Dermis blood vessel endothelial cell (primary cell): ENCODE measurements around the gene TSGA10IP. TPM values are rescaled to one million over a fixed set of nuclear protein-coding genes. Genes with fewer than 3 reads are reported as not detected.

Experiments
- DNase-seq: peaks from one replicate; pipeline ENCODE4 v3.0.0; 2010
- total RNA-seq: library from RNA; depleted of rRNA; stranded (reverse); fragments of >200 nt; gene quantifications from 2 replicates; pipeline ENCODE4 v1.2.3, GENCODE V29; 2014

TSGA10IP gene
- total RNA-seq, 1 donor from 2014 or later, result not detected

DNA sequence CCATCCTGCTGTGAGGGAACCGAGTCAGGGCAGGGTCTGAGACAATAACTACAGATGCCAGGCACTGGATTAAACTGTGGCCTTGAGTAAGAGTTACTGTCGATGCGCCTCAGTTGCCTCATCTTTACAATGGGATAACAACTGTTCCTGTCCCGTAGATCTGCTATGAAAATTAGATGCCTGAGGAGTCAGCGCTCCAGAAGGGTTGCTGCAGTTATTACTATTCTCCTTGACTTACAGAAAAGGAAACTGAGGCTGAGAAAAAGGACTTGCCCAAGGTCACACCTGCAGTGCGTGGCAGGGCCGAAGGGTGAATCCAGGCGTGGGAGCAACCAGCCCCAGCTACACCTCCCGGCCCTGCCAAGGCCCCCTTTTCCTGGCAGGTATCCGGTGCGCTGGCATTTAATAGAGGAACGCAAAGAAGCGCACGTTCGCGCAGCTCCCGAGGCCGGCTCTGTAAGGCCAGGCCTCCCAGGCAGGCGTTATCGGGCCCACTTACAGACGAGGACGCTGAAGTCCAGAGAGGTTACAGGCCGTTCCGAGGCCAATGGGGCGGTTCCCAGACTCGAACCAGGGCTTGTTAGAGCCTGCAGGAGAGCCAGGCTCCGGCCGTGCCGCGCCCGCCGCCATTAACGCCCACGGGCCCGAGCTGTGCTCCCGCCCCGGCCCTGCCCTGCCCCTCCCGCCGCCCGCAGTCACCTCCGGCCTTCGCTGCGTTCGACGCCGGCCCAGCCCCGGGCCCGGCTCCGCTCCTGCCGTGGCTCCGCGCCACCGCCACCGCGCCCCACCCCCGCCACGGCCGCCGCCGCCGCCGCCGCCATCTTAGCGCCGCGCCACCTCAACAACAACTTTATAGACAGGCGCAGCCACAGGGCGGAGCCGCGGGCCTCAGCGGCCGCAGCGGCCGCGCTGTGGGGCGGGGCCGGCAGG, 26.8 kb upstream of the TSGA10IP start, which contains the start of gene C11orf68:
Gene C11orf68 (minus strand): TSS at position 852 of the 930 bp plus-strand sequence. CDS start 31 bp downstream, at position 821.
- DNase-seq, result peak; percentile 57

DNA sequence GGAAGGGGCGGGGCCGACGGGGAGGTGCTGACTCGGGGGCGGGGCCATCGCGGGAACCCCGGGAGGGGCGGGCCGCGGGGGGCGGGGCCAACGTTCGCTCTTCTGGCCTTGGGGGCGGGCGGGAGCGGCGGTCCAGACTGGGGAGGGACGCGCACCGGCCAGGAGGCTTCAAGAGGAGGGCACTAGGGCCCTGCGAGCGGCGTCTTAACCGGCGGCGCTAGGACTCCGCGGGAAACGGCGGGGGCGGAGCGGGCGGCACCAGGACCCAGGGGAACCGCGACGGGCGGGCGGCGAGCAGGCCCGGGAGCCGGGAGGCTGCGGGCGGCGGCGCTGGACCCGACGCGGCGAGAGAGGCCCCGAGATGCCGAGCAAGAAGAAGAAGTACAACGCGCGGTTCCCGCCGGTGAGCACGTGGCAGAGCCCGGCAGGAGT, 26.1 kb upstream of the TSGA10IP start, which contains the start of gene DRAP1:
Gene DRAP1 (plus strand): TSS at position 286 of the 432 bp plus-strand sequence. CDS start 76 bp downstream, at position 362.
- peak; percentile 99 for DNase-seq

DNA sequence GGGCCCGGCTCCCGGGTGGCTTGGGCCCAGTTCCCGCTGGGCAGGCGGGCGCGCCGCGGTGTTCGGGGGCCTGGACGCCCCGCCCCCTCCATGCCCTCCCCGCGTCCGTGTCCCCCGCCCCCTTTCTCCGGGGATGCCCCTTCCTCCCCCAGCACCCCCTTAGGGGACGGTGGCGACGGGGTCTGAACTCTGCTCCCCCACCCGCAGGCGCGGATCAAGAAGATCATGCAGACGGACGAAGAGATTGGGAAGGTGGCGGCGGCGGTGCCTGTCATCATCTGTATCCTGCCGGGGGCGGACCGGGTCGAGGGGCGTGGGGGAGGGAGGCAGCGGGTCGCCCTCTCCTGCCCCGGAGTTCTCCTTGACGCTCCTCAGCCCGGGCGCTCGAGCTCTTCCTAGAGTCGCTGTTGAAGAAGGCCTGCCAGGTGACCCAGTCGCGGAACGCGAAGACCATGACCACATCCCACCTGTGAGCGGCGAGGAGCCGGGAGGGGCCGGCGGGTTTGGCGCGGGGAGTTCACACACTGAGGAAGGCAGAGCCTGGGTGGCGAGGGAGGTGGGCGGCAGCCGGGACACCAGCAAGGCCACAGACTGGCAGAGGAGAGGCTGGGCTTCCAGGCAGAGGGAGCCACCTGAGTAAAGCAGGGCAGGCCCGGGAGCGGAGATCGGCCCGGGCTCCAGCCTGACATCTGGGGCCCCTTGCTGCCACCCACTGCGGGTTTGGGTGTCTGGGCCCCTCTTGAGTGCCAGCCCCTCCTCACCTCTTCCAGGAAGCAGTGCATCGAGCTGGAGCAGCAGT, 25.5 kb upstream of the TSGA10IP start:
- DNase-seq, result peak; percentile 41

DNA sequence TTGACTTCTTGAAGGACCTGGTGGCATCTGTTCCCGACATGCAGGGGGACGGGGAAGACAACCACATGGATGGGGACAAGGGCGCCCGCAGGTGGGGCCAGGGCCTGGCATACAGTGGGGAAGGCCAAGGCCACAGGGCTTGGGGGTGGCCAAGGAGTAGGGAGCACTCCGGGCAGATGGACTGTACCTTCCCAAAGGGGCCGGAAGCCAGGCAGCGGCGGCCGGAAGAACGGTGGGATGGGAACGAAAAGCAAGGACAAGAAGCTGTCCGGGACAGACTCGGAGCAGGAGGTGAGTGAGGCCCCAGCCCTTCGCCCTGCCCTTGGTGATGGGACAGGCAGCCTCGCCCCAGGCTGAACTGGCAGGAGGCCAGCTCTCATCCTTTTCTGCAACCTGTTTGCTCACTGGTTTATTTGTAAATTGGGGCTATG, 24.9 kb upstream of the TSGA10IP start:
- no peak for DNase-seq

DNA sequence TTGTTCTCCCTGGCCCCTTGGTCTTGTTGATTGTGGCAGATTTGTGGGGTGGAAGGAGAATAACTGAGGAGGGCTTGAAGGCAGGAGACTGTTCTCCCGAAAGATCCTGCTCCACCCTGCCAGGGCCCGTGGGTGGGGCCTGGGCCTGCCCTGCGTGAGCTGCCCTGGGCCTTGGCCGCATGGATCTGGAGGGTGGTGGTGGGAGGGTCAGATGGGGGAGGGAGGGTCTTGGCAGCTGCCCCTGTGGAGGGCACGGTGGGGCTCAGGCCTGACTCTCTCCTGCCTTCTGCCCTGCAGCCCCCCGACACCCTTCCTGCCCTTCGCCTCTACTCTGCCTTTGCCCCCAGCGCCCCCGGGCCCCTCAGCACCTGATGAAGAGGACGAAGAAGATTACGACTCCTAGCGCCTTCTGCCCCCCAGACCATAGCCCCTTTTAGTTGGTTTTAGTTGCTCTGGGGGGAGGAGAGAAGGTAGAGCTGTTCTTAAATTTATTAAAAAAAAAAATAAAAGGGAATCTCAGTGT, 24.2 kb upstream of the TSGA10IP start:
- DNase-seq, result no peak

DNA sequence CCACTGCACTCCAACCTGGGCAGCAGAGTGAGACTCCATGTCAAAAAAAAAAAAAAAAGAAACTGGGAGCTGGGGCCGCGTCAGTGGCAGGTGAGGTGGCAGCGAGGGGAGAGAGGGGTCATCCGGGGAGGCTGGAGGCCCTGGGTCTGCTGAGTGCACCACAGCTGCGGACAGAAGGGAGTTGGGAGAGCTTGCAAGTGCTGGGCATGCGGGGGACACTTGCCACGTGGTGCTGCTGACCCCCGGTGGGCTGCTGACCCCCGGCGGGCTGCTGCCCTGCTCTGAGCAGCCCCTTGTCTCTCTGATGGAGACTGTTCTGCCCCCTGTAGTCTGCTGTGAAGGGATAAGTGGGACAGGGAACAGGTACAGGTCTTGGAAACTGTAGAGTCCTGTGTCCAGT, 23.4 kb upstream of the TSGA10IP start:
- no peak for DNase-seq

DNA sequence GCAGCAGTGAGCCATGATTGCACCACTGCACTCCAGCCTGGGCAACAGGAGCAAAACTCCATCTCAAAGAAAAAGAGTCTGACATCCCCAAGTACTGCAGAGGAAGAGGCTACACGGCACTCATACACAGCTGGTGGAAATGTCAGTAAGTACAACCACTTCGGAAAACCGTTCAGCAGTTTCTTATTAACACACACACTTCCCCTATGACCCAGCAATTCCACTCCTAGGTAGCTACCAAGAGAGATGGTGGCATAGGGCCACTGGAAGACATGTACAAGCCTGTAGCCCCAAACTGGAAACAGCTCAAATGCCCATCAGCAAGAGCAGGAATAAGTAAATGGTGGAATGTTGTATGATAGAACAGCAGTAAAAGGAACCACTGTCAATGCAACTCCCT, 22.7 kb upstream of the TSGA10IP start:
- DNase-seq, result no peak

DNA sequence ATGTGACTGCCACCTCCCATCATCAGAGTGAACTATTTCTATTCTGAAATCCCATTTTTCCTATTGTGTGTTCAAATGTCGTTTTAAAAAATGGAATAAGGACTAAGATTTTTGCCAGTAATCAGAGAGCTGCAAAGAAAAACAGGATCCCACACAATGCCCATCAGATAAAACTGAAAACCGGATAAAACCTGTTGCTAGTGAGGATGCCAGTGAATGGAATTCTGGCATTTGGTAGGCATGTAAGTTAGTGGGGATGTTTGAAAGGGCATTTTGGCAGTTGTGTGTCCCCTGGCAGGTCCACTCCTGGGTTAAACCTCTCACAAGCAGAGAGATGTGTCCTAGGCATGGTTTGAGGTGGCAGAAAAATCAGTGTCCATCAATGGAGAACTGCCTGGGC, 19.9 kb upstream of the TSGA10IP start:
- DNase-seq, result no peak

DNA sequence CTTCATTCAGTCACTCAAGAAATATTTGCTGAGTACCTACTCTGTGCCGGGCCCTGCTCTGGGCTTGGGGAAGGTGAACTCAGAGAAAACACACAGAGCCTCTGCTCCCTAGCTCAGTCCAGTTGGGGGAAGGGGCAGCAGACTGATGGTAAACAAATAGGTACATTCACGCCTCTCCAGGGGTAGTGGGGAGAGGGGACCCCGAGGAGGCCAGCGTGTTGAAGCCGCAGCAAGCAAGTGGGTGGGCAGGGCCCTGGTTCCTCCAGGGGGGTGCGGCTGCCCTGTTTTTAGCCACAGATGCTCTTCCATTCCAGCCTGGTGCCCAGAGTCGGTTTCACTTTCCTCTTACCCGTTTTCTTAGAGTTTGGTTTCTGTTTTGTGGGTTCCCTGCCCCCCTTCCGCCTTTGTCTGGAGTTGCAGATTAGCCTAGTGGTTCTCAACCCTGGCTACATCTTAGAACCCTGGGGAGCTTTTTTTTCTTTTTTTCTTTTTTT, 17.3 kb upstream of the TSGA10IP start:
- DNase-seq, result no peak

DNA sequence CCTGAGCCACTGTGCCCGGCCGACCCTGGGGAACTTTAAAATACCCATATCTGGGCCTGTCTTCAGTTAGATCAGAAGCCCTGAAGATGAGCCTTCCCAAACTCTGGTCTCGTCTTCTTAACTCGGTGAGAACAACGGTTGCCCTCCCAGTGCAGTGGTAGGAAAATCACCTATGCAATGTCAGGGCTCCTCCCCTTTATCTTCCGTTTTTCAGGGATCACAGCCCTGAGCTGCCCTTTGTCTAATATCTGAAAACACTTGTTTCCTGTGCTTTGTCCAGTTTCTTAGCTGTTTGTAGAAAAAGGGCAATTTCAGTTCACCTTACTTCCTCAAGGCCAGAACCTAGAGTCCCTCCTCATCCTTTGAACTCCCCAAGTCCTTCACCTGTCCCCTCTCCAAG, 16.6 kb upstream of the TSGA10IP start:
- DNase-seq, result no peak

DNA sequence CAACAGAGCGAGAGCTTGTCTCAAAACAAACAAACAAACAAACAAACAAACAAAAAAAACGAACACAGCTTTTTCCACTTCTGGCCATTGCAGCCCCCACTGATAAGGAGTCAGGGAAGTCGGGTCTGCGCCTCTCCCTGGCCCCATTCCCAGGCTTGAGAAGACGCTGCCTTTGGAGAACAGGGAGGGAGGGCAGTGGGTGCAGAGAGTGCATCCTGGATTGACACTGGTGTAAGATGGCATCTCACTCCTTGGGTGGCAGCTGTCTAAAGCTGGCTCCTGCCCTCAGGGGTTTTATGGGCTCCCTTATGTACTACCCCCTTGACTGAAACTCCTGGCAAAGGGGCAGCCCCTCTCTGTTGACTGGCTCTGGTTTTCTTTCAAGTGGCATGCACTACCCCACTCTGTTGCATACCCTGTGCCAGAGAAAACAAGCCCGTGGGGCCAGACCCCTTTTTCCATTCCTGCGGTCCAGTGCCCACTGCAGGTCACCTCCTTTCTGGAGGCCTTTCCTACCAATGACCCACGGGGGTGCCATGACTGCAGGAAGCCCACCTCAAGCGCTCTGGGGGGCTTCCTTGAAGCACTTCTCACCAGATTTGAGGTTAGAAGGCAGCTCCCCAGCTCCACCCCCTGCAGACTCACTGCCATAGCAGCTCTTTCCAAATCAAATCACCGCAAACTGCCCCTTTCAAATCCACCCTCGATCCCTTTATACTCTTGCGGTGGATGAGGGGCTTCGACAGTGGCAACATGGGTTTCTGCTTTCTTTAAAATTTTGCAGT, 13.3 kb upstream of the TSGA10IP start:
- no peak for DNase-seq

DNA sequence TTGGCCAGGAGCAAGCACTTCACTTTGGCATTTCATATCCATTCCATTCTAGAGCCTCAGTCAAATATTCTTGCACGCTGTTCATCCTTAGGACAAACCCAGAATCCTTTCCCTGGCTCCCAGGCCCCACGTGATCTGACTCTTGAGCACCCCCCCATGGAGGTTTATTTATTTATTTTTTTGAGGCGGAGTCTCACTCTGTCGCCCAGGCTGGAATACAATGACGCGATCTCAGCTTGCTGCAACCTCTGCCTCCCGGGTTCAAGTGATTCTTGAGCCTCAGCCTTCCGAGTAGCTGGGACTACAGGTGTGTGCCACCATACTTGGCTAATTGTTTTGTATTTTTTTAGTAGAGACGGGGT, 12.7 kb upstream of the TSGA10IP start:
- peak; percentile 38 for DNase-seq

DNA sequence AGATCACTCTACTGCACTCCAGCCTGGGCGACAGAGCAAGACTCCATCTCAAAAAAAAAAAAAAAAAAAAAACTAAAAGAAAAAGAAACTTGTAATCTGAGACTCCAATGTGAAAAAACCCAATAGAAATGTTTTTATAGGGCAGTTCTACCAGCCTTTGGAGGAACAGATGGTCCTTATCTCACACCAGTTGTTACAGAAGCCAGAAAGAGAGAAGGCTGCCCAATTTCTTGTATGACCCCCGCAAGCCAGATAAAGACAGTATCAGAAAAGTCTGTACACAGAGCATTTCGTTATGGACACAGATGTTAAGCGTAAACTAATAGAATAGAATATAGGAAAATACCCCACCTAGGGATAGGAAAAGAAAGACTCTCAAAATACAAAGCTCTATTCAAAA, 11.3 kb upstream of the TSGA10IP start:
- DNase-seq, result no peak

DNA sequence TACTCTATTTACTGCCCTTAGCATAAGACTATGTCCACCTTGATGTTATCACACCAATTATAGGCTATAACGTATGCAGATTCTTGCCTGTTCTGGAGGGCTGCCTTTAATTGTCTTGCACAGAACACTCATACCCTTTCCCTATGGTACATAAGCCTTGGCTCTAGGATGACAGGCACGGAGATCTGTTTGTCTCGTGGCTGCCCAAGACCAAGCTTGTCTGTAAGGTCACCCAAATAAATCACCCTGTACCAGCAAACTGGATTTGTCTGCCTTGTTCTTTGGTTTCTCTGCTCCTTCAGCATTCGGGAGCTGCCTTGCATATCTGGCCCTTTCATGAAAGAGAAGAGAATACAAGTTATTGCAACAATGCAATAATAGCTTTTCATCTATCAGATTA, 7.5 kb upstream of the TSGA10IP start:
- no peak for DNase-seq

DNA sequence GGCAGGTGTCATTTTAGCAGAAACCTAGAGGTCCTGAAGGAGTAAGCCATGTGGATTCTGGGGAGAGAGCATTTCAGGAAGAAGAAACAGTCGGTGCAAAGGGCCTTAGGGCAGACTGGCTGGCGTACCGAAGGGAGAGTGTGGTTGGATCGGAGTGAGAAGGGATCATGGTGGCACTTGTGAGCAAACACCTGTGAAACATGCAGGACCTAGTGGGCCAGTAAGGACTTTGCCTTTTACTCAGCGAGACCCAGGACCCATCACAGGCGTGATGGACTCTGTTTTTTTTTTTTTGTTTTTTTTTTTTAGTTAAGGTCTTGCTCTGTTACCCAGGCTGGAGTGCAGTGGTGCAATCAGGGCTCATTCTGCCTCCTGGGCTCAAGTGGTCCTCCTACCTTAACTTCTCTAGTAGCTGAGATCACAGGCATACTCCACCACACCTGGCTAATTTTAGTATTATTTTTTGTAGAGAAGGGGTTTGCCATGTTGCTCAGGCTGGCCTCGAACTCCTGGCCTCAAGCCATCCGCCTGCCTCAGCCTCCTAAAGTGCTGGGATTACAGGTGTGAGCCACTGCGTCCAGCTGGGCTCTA, 3.5 kb upstream of the TSGA10IP start:
- DNase-seq, result no peak

DNA sequence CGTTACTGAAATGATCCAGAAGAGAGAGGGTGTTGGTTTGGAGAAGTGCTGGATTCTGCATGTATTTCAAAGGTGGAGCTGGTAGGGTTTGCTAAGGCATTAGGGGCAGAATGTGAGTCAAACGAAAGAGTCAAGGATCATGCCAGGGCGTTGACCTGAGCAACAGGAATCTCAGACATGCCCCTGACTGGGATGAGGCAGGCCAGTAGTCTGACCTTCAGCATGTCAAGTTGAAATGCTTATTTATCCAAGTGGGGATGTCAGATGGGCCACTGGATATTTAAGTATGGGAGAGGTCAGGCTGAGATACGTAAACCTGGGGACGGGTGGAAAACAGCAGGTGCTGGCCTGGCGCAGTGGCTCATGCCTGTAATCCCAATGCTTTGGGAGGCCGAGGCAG, 2.7 kb upstream of the TSGA10IP start:
- no peak for DNase-seq

DNA sequence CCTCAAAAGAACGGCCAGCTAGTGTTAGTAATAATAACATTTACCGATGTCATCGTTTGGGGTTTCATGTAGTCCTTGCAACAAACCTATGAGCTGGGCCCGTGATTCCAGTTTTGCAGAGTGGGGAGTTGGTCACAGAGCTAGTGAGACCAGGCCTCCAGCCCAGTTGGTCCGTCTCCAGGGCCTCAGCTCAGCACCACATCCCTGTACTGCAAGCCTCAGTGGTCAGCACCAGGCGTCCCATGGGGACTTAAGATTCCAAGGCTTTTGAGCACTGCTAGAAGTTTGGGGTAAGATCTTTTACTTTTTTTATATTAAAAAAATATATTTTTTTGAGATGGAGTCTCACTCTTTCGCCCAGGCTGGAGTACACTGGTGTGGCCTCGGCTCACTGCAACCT, 1.1 kb upstream of the TSGA10IP start:
- DNase-seq, result no peak

DNA sequence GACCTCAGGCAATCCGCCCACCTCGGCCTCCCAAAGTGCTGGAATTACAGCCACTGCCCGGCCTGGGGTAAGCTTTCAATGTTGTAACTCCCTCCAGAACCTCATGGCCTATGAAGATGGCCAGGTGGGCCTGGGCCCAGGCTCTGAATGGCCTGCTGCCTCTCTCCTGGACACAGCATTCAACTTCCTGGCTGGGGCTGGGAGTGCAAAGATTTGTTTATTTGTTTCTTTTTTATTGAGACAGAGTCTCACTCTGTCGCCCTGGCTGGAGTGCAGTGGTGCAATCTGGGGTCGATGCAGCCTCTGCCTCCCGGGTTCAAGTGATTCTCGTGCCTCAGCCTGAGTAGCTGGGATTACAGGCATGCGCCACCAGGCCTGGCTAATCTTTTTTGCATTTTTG, 513 bp upstream of the TSGA10IP start:
- no peak for DNase-seq

DNA sequence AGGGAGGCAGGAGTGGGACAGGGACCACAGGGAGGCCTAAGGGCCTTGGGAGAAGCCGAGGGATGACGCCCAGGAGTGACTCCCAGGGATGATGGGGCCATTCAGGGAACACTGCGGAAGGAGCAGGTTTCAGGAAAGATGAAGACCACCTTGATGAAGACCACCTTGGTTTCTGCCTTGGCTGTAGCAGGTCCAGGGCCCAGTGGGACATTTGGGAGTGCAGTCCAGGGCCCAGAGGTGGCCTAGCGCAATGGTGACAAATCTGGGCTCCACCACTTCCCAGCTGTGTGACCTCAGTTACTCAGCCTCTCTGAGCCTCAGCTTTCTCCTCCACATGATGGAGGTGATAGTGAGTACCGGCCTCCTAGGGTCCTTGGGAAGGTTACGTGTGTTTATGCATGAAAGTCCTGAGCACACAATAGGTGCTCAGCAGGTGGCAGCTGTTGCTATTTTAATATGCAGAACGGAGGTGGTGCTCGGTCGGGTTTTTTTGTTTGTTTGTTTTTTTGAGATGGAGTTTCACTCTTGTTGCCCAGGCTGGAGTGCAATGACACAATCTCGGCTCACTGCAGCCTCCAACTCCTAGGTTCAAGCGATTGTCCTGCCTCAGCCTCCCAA, 770 bp downstream of the TSGA10IP start:
- DNase-seq, result no peak

DNA sequence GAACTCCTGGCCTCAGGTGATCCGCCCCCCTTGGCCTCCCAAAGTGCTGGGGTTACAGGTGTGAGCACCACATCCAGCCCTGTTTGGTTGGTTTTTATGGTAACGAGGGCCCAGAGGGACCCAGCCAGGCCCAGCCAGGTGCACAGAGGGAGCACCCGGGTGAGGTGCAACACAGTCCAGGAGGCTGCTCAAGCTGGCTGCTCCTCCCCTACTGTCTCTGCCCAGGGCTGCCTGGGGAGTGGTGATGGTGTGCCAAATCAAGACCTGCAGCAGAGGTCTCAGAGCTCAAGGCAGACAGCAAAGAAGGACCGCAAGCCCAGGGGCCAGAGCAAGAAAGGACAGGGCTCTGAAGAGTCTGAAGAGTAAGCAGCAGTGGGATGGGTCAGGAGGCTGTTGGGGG, 1.4 kb downstream of the TSGA10IP start:
- no peak for DNase-seq

DNA sequence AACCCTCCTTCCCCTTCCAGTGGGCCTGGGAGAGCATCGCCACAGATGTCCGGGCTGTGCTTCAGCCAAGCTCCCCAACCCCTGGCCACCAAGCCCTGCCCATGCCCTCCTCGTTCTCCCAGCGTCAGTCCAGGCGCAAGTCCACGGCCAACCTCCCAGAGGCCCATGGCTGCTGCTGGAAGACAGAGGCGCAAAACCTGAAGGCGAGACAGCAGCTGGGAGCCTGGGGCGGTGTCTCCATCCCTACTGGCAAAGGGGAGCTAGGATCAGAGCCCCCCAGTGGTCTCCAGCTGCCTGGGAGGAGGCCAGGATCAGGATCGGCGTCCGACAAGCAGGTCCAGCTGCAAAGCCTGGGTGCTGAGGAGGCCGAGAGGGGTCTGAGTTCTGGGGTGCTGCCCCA, 1.9 kb downstream of the TSGA10IP start:
- DNase-seq, result no peak
